Stomach (tissue), 4 donors: ENCODE data around the gene ZMAT2.

ENCODE experiments used
- POLR2A ChIP-seq, 4 donors: fragments of 450-650 bp; IDR thresholded peaks; one replicate each; pipeline ENCODE4 v1.6.1; 2016; ENCODE audit warnings: antibody characterized with exemption in 4 of 4, control low read depth in 2 of 4, mild to moderate bottlenecking in 1 of 4, moderate library complexity in 1 of 4
- POLR2AphosphoS5 ChIP-seq, 3 donors: sonication (generic); formaldehyde crosslinking; IDR thresholded peaks; one replicate each; pipeline ENCODE4 v1.6.1; 2016; ENCODE audit warnings: antibody characterized with exemption in 3 of 3
- TF ChIP-seq, protein P1 (sequence below), 7 experiments: fragments of 450-650 bp in 4 of 7; fragments of 200-600 bp in 3 of 7; sonication (generic) in 3 of 7; IDR thresholded peaks; one replicate each; pipeline ENCODE4 v1.5.1; 2016 to 2019; ENCODE audit warnings: antibody characterized with exemption in 7 of 7, control low read depth in 2 of 7, mild to moderate bottlenecking in 1 of 7

DNA sequence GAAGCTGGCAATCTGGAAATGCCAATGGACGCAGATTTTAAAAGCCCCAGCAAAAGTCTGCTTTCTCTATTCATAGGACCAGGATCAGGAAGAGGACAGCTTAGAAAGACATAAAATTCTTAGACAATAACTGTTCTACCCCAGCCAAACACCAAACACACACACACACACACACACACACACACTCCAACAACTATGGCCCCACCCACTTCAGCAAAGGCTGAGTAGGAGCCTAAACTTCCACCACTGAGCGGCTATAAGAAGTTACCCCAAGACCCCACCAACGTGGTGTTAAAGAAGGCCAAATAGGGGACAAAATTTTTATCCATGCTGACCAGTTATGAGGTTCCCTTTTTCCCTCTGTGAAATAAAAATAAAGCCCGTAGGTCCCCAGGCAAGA is 32.9 kb downstream of the ZMAT2 start:
- TF ChIP-seq, protein P1, sequence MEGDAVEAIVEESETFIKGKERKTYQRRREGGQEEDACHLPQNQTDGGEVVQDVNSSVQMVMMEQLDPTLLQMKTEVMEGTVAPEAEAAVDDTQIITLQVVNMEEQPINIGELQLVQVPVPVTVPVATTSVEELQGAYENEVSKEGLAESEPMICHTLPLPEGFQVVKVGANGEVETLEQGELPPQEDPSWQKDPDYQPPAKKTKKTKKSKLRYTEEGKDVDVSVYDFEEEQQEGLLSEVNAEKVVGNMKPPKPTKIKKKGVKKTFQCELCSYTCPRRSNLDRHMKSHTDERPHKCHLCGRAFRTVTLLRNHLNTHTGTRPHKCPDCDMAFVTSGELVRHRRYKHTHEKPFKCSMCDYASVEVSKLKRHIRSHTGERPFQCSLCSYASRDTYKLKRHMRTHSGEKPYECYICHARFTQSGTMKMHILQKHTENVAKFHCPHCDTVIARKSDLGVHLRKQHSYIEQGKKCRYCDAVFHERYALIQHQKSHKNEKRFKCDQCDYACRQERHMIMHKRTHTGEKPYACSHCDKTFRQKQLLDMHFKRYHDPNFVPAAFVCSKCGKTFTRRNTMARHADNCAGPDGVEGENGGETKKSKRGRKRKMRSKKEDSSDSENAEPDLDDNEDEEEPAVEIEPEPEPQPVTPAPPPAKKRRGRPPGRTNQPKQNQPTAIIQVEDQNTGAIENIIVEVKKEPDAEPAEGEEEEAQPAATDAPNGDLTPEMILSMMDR (IDR thresholded peaks at IDR 0.05) = no peak
- TF ChIP-seq POLR2A (IDR thresholded peaks at IDR 0.05) (no peak), POLR2AphosphoS5 (IDR thresholded peaks at IDR 0.05) (no peak)
